SW480 (cell line): ENCODE results near the gene MCU.
"Not testable (repeated sequence)": the region's sequence is repeated elsewhere in the genome, so short reads cannot be mapped to it uniquely, and the experiment has no call there.

Experiments
- DNase-seq: peaks from one replicate; pipeline ENCODE4 v3.0.0-alpha.2; 2016; ENCODE audit warnings: low spot score

The MCU gene

GRCh38 chr10:72903941-72904446 is 212.1 kb downstream of the MCU start:
- not testable (repeated sequence) for DNase-seq

GRCh38 chr10:72904806-72905205 is 212.9 kb downstream of the MCU start:
- no peak for DNase-seq

GRCh38 chr10:72906446-72906845 is 214.5 kb downstream of the MCU start:
- no peak for DNase-seq

- no peak for DNase-seq
These were observed 218.8 kb downstream of the MCU start for GRCh38 chr10:72910705-72911104.

- DNase-seq: no peak
These were observed 219.8 kb downstream of the MCU start for GRCh38 chr10:72911758-72912157.

- no peak for DNase-seq
These were observed 220.8 kb downstream of the MCU start for GRCh38 chr10:72912736-72913135.

- DNase-seq: no peak
These were observed 221.3 kb downstream of the MCU start for GRCh38 chr10:72913287-72913686.

GRCh38 chr10:72917201-72917600 is 225.3 kb downstream of the MCU start:
- DNase-seq: not testable (repeated sequence)

- DNase-seq: not testable (repeated sequence)
These were observed 225.9 kb downstream of the MCU start for GRCh38 chr10:72917803-72918332.

GRCh38 chr10:72918352-72918751 is 226.4 kb downstream of the MCU start:
- no peak for DNase-seq

- not testable (repeated sequence) for DNase-seq
These were observed 229.3 kb downstream of the MCU start for GRCh38 chr10:72921147-72921683.

GRCh38 chr10:72924351-72924750 is 232.4 kb downstream of the MCU start:
- DNase-seq: no peak

GRCh38 chr10:72925951-72926465 is 234.1 kb downstream of the MCU start:
- no peak for DNase-seq

- no peak for DNase-seq
These were observed 235.5 kb downstream of the MCU start for GRCh38 chr10:72927485-72927884.

GRCh38 chr10:72928798-72929197 is 236.9 kb downstream of the MCU start:
- no peak for DNase-seq

- DNase-seq: no peak
These were observed 238.3 kb downstream of the MCU start for GRCh38 chr10:72930276-72930675.

- DNase-seq: no peak
These were observed 240.5 kb downstream of the MCU start for GRCh38 chr10:72932259-72933015.

GRCh38 chr10:72935361-72935760 is 243.4 kb downstream of the MCU start:
- no peak for DNase-seq
